Aorta (tissue), 5 donors: ENCODE measurements around the gene TTC31. TPM values are rescaled to one million over a fixed set of nuclear protein-coding genes. Genes with fewer than 3 reads are reported as not detected.
A peak's percentile ranks its signal among the peaks of the same experiment; 100 is the strongest.
"Not testable (repeated sequence)": the region's sequence is repeated elsewhere in the genome, so short reads cannot be mapped to it uniquely, and the experiment has no call there.

Source experiments
- ATAC-seq: fragments of 200-7000 bp; cut with Tn5 transposase; one replicate; pipeline ENCODE4 v1.9.1; 2022; ENCODE audit warnings: moderate library complexity; ENCODE audit not compliant: low FRiP score
- DNase-seq, 2 donors: peaks; one replicate each; pipeline ENCODE4 v3.0.0-alpha.2; 2020
- H3K27ac ChIP-seq, 2 donors: one replicate each; pipeline ENCODE4 v1.5.1; 2013; ENCODE audit warnings: low read length in 2 of 2, mild to moderate bottlenecking in 2 of 2, moderate library complexity in 2 of 2, control low read depth in 1 of 2, inconsistent platforms in 1 of 2, low read depth in 1 of 2
- H3K27me3 ChIP-seq, 2 donors: one replicate each; pipeline ENCODE4 v1.6.1; 2013; ENCODE audit warnings: control low read depth in 1 of 2, low read length in 1 of 2, mild to moderate bottlenecking in 1 of 2, moderate library complexity in 1 of 2; ENCODE audit not compliant: insufficient read depth in 2 of 2, control insufficient read depth in 1 of 2
- H3K36me3 ChIP-seq, 2 donors: one replicate each; pipeline ENCODE4 v1.6.1; 2013; ENCODE audit warnings: control low read depth in 1 of 2, low read length in 1 of 2, mild to moderate bottlenecking in 1 of 2; ENCODE audit not compliant: insufficient read depth in 2 of 2, control insufficient read depth in 1 of 2
- H3K4me1 ChIP-seq, 2 donors: one replicate each; pipeline ENCODE4 v1.6.1; 2013; ENCODE audit warnings: low read length in 2 of 2, control low read depth in 1 of 2, mild to moderate bottlenecking in 1 of 2, moderate library complexity in 1 of 2; ENCODE audit not compliant: insufficient read depth in 2 of 2, control insufficient read depth in 1 of 2
- H3K4me3 ChIP-seq, 2 donors: one replicate each; pipeline ENCODE4 v1.5.1; 2013; ENCODE audit warnings: low read length in 2 of 2, control low read depth in 1 of 2, mild to moderate bottlenecking in 1 of 2
- H3K9me3 ChIP-seq: one replicate; pipeline ENCODE4 v1.6.1; 2013; ENCODE audit warnings: mild to moderate bottlenecking, low read length; ENCODE audit not compliant: control insufficient read depth
- WGBS, 2 donors: extraction: QIAGEN DNeasy Blood & Tissue Kit; methylation state at CpG; one replicate each; pipeline ENCODE4 v1.1.7; 2013; 5-methylcytosine and 5-hydroxymethylcytosine counted together
- intact Hi-C, 2 donors: fragments of 100-400 bp; cut with DNase I; formaldehyde crosslinking; loops; one replicate each; pipeline versions ENCODE4 v1.14.2 to v1.15.0; 2022
- polyA plus RNA-seq, 2 donors: library from polyadenylated mRNA; stranded (reverse); fragments of 200-250 nt; gene quantifications; one replicate each; pipeline ENCODE4 v1.2.3, GENCODE V29; 2013
- total RNA-seq, 2 donors: library from RNA; stranded (reverse); fragmentation: NEBNext Ultra II Directional; extraction: Animal tissue kit (Norgen Biotek cat#: 25700); gene quantifications; one replicate each; pipeline ENCODE4 v1.2.1, GENCODE V29; 2021
- donor health status: healthy with polysubstance abuse.
- donor health status: Bipolar disorder and iron deficiency.
- donor health status: DM: no; HTN: no; CAD: no.
- donor health status: DM: no; HTN: no; CAD: no.
- donor health status: DM: yes; HTN: yes; CAD: no.

Gene TTC31
- total and polyA plus RNA-seq, 4 donors: 4.0 to 29.5 (median 18.8) TPM

GRCh38 chr2:74474481-74474880 is 8.4 kb upstream of the TTC31 start:
- WGBS, 2 donors: 90 to 91% methylated on average over 6 of the region's 6 CpGs
- Histone ChIP-seq H3K4me3 (no peak overlapping the region), H3K9me3 (no peaks in the 10 kb centered on the region), H3K27me3 (no peaks in the 10 kb centered on the region), H3K36me3 (peaks cover 0 to 2% of the 10 kb centered on the region in 2 donors), H3K27ac (no peak overlapping the region), H3K4me1 (no peaks in the 10 kb centered on the region)
- intact Hi-C loops: no loop called here
- peak; percentile 40 to 67 for DNase-seq
- ATAC-seq: no peak

- Histone ChIP-seq H3K4me1 (no peaks in the 10 kb centered on the region), H3K4me3 (no peak overlapping the region), H3K27me3 (no peaks in the 10 kb centered on the region), H3K27ac (no peak overlapping the region), H3K36me3 (peaks cover 0 to 2% of the 10 kb centered on the region in 2 donors), H3K9me3 (no peaks in the 10 kb centered on the region)
- 84 to 88% methylated on average over 5 of the region's 5 CpGs for WGBS, 2 donors
- intact Hi-C loops: no loop called here
- peak; percentile 33 to 51 for DNase-seq
- no peak for ATAC-seq
Measured at GRCh38 chr2:74474899-74475298, 8.0 kb upstream of the TTC31 start.

- Histone ChIP-seq H3K27ac (no peak overlapping the region), H3K4me1 (peaks cover 0 to 3% of the 10 kb centered on the region in 2 donors), H3K9me3 (no peaks in the 10 kb centered on the region), H3K36me3 (no peaks in the 10 kb centered on the region), H3K4me3 (peak overlapping the region; percentile 50 to 62), H3K27me3 (no peaks in the 10 kb centered on the region)
- intact Hi-C loops: no loop called here
- ATAC-seq (no peak), DNase-seq (peak in 1 of 2 donors; percentile 12)
- WGBS, 2 donors: 43 to 44% methylated on average over 3 of the region's 3 CpGs
Measured at GRCh38 chr2:74481431-74481830, 1.4 kb upstream of the TTC31 start.

- no peaks in the 10 kb centered on the region for H3K9me3 ChIP-seq
- H3K27me3 ChIP-seq: no peaks in the 10 kb centered on the region
- peak overlapping the region; percentile 50 to 62 for H3K4me3 ChIP-seq
- peak overlapping the region in 1 of 2 donors; percentile 53 for H3K27ac ChIP-seq
- intact Hi-C loops: loop anchor here (2.0 kb wide), 1 partner anchor 27 kb away; the partner anchor contains the start of gene INO80B (in 2 of the 2)
- peaks cover 0 to 3% of the 10 kb centered on the region in 2 donors for H3K4me1 ChIP-seq
- DNase-seq: peak; percentile 83 to 87
- 1% methylated on average over 75 to 80 of the region's 80 CpGs for WGBS, 2 donors
- peak; percentile 83 for ATAC-seq
- H3K36me3 ChIP-seq: no peaks in the 10 kb centered on the region
Measured at GRCh38 chr2:74481961-74482800, 700 bp upstream of the TTC31 start.

GRCh38 chr2:74483675-74484164 is 839 bp downstream of the TTC31 start:
- intact Hi-C loops: loop anchor here (1.0 to 2.0 kb wide), 4 partner anchors 29 to 105 kb away; partner anchors contain the start of genes INO80B (in 2 of the 2), AUP1 (in 1 of the 2) and HTRA2 (in 1 of the 2)
- not testable (repeated sequence) for H3K4me1 ChIP-seq, H3K27ac ChIP-seq, H3K27me3 ChIP-seq, H3K36me3 ChIP-seq, H3K9me3 ChIP-seq, ATAC-seq
- peak in 1 of 2 donors; percentile 37 for DNase-seq
- whole genome bisulfite sequencing, 2 donors: 69 to 76% methylated on average over 19 of the region's 19 CpGs
- H3K4me3 ChIP-seq: peak overlapping the region; percentile 7 to 50

GRCh38 chr2:74486141-74486540 is 3.3 kb downstream of the TTC31 start:
- Histone ChIP-seq H3K4me1 (peaks cover 0 to 3% of the 10 kb centered on the region in 2 donors), H3K4me3 (no peak overlapping the region), H3K27ac (no peak overlapping the region), H3K27me3 (no peaks in the 10 kb centered on the region), H3K36me3 (peaks cover 0 to 8% of the 10 kb centered on the region in 2 donors), H3K9me3 (no peaks in the 10 kb centered on the region)
- WGBS, 2 donors: 92 to 96% methylated on average over 2 of the region's 2 CpGs
- DNase-seq (peak in 1 of 2 donors; percentile 19), ATAC-seq (no peak)
- intact Hi-C loops: no loop called here

- H3K36me3 ChIP-seq: peaks cover 0 to 13% of the 10 kb centered on the region in 2 donors
- H3K4me3 ChIP-seq: no peak overlapping the region
- H3K9me3 ChIP-seq: no peaks in the 10 kb centered on the region
- H3K27ac ChIP-seq: no peak overlapping the region
- ATAC-seq (no peak), DNase-seq (peak in 1 of 2 donors; percentile 6)
- no peaks in the 10 kb centered on the region for H3K27me3 ChIP-seq
- no peaks in the 10 kb centered on the region for H3K4me1 ChIP-seq
- intact Hi-C loops: no loop called here
- WGBS, 2 donors: 89 to 90% methylated on average over 9 of the region's 9 CpGs
Measured at GRCh38 chr2:74488643-74489481, 6.0 kb downstream of the TTC31 start.

GRCh38 chr2:74489906-74490305 is 7.0 kb downstream of the TTC31 start:
- intact Hi-C loops: no loop called here
- no peaks in the 10 kb centered on the region for H3K4me1 ChIP-seq
- WGBS, 2 donors: 94 to 96% methylated on average over 9 of the region's 9 CpGs
- no peaks in the 10 kb centered on the region for H3K9me3 ChIP-seq
- ATAC-seq (no peak), DNase-seq (peak in 1 of 2 donors; percentile 11)
- H3K27ac ChIP-seq: no peak overlapping the region
- peaks cover 0 to 13% of the 10 kb centered on the region in 2 donors for H3K36me3 ChIP-seq
- H3K27me3 ChIP-seq: no peaks in the 10 kb centered on the region
- no peak overlapping the region for H3K4me3 ChIP-seq
